Liver (tissue), 9 donors: ENCODE data around the gene RNF157. TPM values are rescaled to one million over a fixed set of nuclear protein-coding genes. Genes with fewer than 3 reads are reported as not detected.

Experiments used
- DNase-seq: peaks from one replicate; pipeline ENCODE4 v3.0.0-alpha.2; 2017; ENCODE audit warnings: low spot score
- H3K27ac ChIP-seq, 2 donors: one replicate each; pipeline ENCODE4 v1.7.0; 2013; ENCODE audit warnings: inconsistent platforms in 2 of 2, low read length in 2 of 2, control low read depth in 1 of 2, low read depth in 1 of 2, mild to moderate bottlenecking in 1 of 2
- H3K27me3 ChIP-seq, 4 donors: one replicate each; pipeline versions ENCODE4 v1.6.1 to v1.7.0; 2013; ENCODE audit warnings: low read length in 3 of 4, inconsistent platforms in 1 of 4, mild to moderate bottlenecking in 1 of 4, moderate library complexity in 1 of 4; ENCODE audit not compliant: control insufficient read depth in 4 of 4, insufficient read depth in 4 of 4
- H3K36me3 ChIP-seq, 4 donors: one replicate each; pipeline versions ENCODE4 v1.6.1 to v1.7.0; 2013; ENCODE audit warnings: low read length in 3 of 4, mild to moderate bottlenecking in 3 of 4, low read depth in 1 of 4, moderate library complexity in 1 of 4; ENCODE audit not compliant: control insufficient read depth in 4 of 4, insufficient read depth in 3 of 4
- H3K4me1 ChIP-seq, 4 donors: one replicate each; pipeline versions ENCODE4 v1.6.1 to v1.7.0; 2013; ENCODE audit warnings: low read length in 3 of 4, mild to moderate bottlenecking in 3 of 4, moderate library complexity in 1 of 4; ENCODE audit not compliant: control insufficient read depth in 4 of 4, insufficient read depth in 4 of 4
- H3K4me3 ChIP-seq, 3 donors: one replicate each; pipeline versions ENCODE4 v1.6.1 to v1.7.0; 2013; ENCODE audit warnings: low read length in 3 of 3, control low read depth in 1 of 3, low read depth in 1 of 3, mild to moderate bottlenecking in 1 of 3
- H3K9ac ChIP-seq, 2 donors: one replicate each; pipeline ENCODE4 v1.7.0; 2013; ENCODE audit warnings: low read length in 2 of 2, mild to moderate bottlenecking in 2 of 2, moderate library complexity in 2 of 2, control low read depth in 1 of 2, low read depth in 1 of 2
- H3K9me3 ChIP-seq, 4 donors: one replicate each; pipeline versions ENCODE4 v1.6.1 to v1.7.0; 2013; ENCODE audit warnings: low read length in 3 of 4; ENCODE audit not compliant: control insufficient read depth in 4 of 4
- ATF3 ChIP-seq: IDR thresholded peaks from 2 replicates; pipeline ENCODE4 v1.6.1; 2016; ENCODE audit warnings: antibody characterized with exemption
- CTCF ChIP-seq: fragments of 150-350 bp; IDR thresholded peaks from 2 replicates; pipeline ENCODE4 v1.5.1; 2017; ENCODE audit warnings: improper control_type of control experiment, low read depth, low read length; ENCODE audit not compliant: missing input control
- EGR1 ChIP-seq, 2 donors: IDR thresholded peaks; 2 replicates each; pipeline ENCODE4 v1.6.1; 2016 to 2018; ENCODE audit warnings: antibody characterized with exemption in 2 of 2, low read depth in 2 of 2
- FOXA1 ChIP-seq: IDR thresholded peaks from 2 replicates; pipeline ENCODE4 v1.6.1; 2016; ENCODE audit warnings: antibody characterized with exemption
- FOXA2 ChIP-seq: IDR thresholded peaks from 2 replicates; pipeline ENCODE4 v1.6.1; 2016; ENCODE audit warnings: antibody characterized with exemption
- GABPA ChIP-seq, 2 donors: IDR thresholded peaks in 1 of 2; conservative IDR thresholded peaks in 1 of 2; 2 replicates each; pipeline ENCODE4 v1.6.1; 2016; ENCODE audit warnings: antibody characterized with exemption in 2 of 2, mild to moderate bottlenecking in 1 of 2, moderate library complexity in 1 of 2
- HNF4G ChIP-seq: IDR thresholded peaks from 2 replicates; pipeline ENCODE4 v1.6.1; 2016; ENCODE audit warnings: antibody characterized with exemption
- JUND ChIP-seq, 2 donors: IDR thresholded peaks; 2 replicates each; pipeline ENCODE4 v1.6.1; 2016; ENCODE audit warnings: antibody characterized with exemption in 2 of 2
- MAX ChIP-seq: IDR thresholded peaks from 2 replicates; pipeline ENCODE4 v1.6.1; 2016; ENCODE audit warnings: antibody characterized with exemption
- REST ChIP-seq: IDR thresholded peaks from 2 replicates; pipeline ENCODE4 v1.6.1; 2016; ENCODE audit warnings: antibody characterized with exemption, mild to moderate bottlenecking
- SP1 ChIP-seq: IDR thresholded peaks from 2 replicates; pipeline ENCODE4 v1.6.1; 2018; ENCODE audit warnings: antibody characterized with exemption, mild to moderate bottlenecking
- TAF1 ChIP-seq: conservative IDR thresholded peaks from 2 replicates; pipeline ENCODE4 v1.6.1; 2016; ENCODE audit warnings: antibody characterized with exemption, mild to moderate bottlenecking
- ZBTB33 ChIP-seq: IDR thresholded peaks from 2 replicates; pipeline ENCODE4 v1.6.1; 2016; ENCODE audit warnings: antibody characterized with exemption
- WGBS: extraction: QIAGEN DNeasy Blood & Tissue Kit; methylation state at CpG from one replicate; pipeline ENCODE4 v1.1.7; 2013; 5-methylcytosine and 5-hydroxymethylcytosine counted together
- polyA plus RNA-seq, 2 donors: library from polyadenylated mRNA; stranded (reverse) in 1 of 2; unstranded in 1 of 2; fragments of 200-250 nt in 1 of 2; fragments of >200 nt in 1 of 2; fragmentation: Nextera tagmentation in 1 of 2; extraction: Ambion mirVana in 1 of 2; gene quantifications; one replicate each; pipeline versions ENCODE4 v1.2.1 to v1.2.3, GENCODE V29; 2013 to 2015
- total RNA-seq, 2 donors: library from RNA; depleted of rRNA; stranded (reverse); fragments of >200 nt; gene quantifications; one replicate each; pipeline ENCODE4 v1.2.3, GENCODE V29; 2014
- donor health status: healthy.
- donor health status: healthy.
- donor health status: healthy.
- donor health status: healthy.
- donor health status: healthy.

RNF157 gene
- total and polyA plus RNA-seq, 4 donors, result 0.42 to 2.9 (median 0.66) TPM

- no peak for TF ChIP-seq REST
Observed at GRCh38 chr17:76123191-76123499, 117.1 kb downstream of the RNF157 start (continued).

- Histone ChIP-seq H3K9ac (no peak overlapping the region), H3K27ac (no peak overlapping the region), H3K9me3 (no peaks in the 10 kb centered on the region), H3K36me3 (no peaks in the 10 kb centered on the region), H3K4me1 (peaks cover 0 to 7% (median 5%) of the 10 kb centered on the region in 4 donors), H3K27me3 (no peaks in the 10 kb centered on the region), H3K4me3 (no peak overlapping the region)
- 94% methylated on average over 24 of the region's 24 CpGs for WGBS
- no peak for DNase-seq
- TF ChIP-seq MAX, result no peak
- TF ChIP-seq EGR1 (IDR thresholded peaks at IDR 0.05; ENCODE audit: low read depth in 2 of 2), result no peak
- no peak for TF ChIP-seq CTCF
- TF ChIP-seq FOXA1, result no peak
- TF ChIP-seq SP1, result no peak
- no peak for TF ChIP-seq JUND (IDR thresholded peaks at IDR 0.05)
- no peak for TF ChIP-seq REST
Observed at GRCh38 chr17:76122431-76123190, 117.7 kb downstream of the RNF157 start.

- H3K27ac ChIP-seq, result no peak overlapping the region
- H3K9ac ChIP-seq, result no peak overlapping the region
- TF ChIP-seq TAF1 (no peak), GABPA (IDR thresholded peaks at IDR 0.05 in 1 of 2, conservative IDR thresholded peaks at IDR 0.05 in 1 of 2) (no peak), EGR1 (IDR thresholded peaks at IDR 0.05; ENCODE audit: low read depth in 2 of 2) (no peak), FOXA2 (no peak), JUND (IDR thresholded peaks at IDR 0.05) (no peak), ZBTB33 (no peak), REST (no peak), ATF3 (no peak), HNF4G (no peak)
Observed at GRCh38 chr17:76121932-76122430, 118.3 kb downstream of the RNF157 start.

More at GRCh38 chr17:76121932-76122430, 118.3 kb downstream of the RNF157 start:
- H3K4me1 ChIP-seq, result peaks cover 0 to 7% (median 5%) of the 10 kb centered on the region in 4 donors
- no peaks in the 10 kb centered on the region for H3K27me3 ChIP-seq
- WGBS, result 58% methylated on average over 42 of the region's 42 CpGs
- no peaks in the 10 kb centered on the region for H3K36me3 ChIP-seq
- peak overlapping the region in 1 of 3 donors; percentile 29 for H3K4me3 ChIP-seq
- H3K9me3 ChIP-seq, result no peaks in the 10 kb centered on the region
- no peak for DNase-seq
